Effector memory CD8-positive, alpha-beta T cell (primary cell): ENCODE data around the gene SNAI3.
A peak's percentile ranks its signal among the peaks of the same experiment; 100 is the strongest.

Source experiments
- ATAC-seq: fragments of 150-1000 bp; cut with Tn5 transposase; replicated peaks from 2 replicates; pipeline ENCODE4 v1.10.0; 2021; ENCODE audit warnings: mild to moderate bottlenecking, moderate library complexity
- DNase-seq, 3 experiments: peaks; one replicate each; pipeline ENCODE4 v3.0.0; 2021
- H3K27ac Mint-ChIP-seq, 2 donors: one replicate each; pipeline ENCODE4 v1.8.0; 2022; ENCODE audit warnings: mild to moderate bottlenecking in 2 of 2, mixed read lengths in 2 of 2, moderate library complexity in 2 of 2
- H3K27me3 Mint-ChIP-seq, 2 donors: one replicate each; pipeline ENCODE4 v1.8.0; 2022; ENCODE audit warnings: mixed read lengths in 2 of 2
- H3K36me3 Mint-ChIP-seq: one replicate; pipeline ENCODE4 v1.8.0; 2022; ENCODE audit warnings: mild to moderate bottlenecking, moderate library complexity, mixed read lengths; ENCODE audit not compliant: insufficient read depth
- H3K4me1 Mint-ChIP-seq, 2 donors: one replicate each; pipeline ENCODE4 v1.8.0; 2022; ENCODE audit warnings: low read depth in 2 of 2, mixed read lengths in 2 of 2
- H3K4me3 Mint-ChIP-seq, 2 donors: one replicate each; pipeline ENCODE4 v1.8.0; 2022; ENCODE audit warnings: mild to moderate bottlenecking in 2 of 2, mixed read lengths in 2 of 2, moderate library complexity in 2 of 2
- H3K9me3 Mint-ChIP-seq, 2 donors: one replicate each; pipeline ENCODE4 v1.8.0; 2022; ENCODE audit warnings: mixed read lengths in 2 of 2

Gene SNAI3

GRCh38 chr16:88696441-88696840 lies 10.1 kb upstream of the SNAI3 start:
- no peaks in the 10 kb centered on the region for H3K27me3 Mint-ChIP-seq
- peaks cover 0 to 43% of the 10 kb centered on the region in 2 donors for H3K4me1 Mint-ChIP-seq
- H3K4me3 Mint-ChIP-seq = no peak overlapping the region
- DNase-seq = no peak
- peak overlapping the region in 1 of 2 donors; percentile 76 for H3K27ac Mint-ChIP-seq
- ATAC-seq = no peak
- no peaks in the 10 kb centered on the region for H3K9me3 Mint-ChIP-seq
- H3K36me3 Mint-ChIP-seq = peaks cover 81% of the 10 kb centered on the region

- H3K4me3 Mint-ChIP-seq = no peak overlapping the region
- peaks cover 3 to 43% of the 10 kb centered on the region in 2 donors for H3K4me1 Mint-ChIP-seq
- peaks cover 74% of the 10 kb centered on the region for H3K36me3 Mint-ChIP-seq
- H3K9me3 Mint-ChIP-seq = no peaks in the 10 kb centered on the region
- DNase-seq = no peak
- no peaks in the 10 kb centered on the region for H3K27me3 Mint-ChIP-seq
- H3K27ac Mint-ChIP-seq = peak overlapping the region in 1 of 2 donors; percentile 90
- ATAC-seq = no peak
Measured at GRCh38 chr16:88695753-88696152, 9.4 kb upstream of the SNAI3 start.

GRCh38 chr16:88695218-88695617 lies 8.9 kb upstream of the SNAI3 start:
- peaks cover 7 to 46% of the 10 kb centered on the region in 2 donors for H3K4me1 Mint-ChIP-seq

GRCh38 chr16:88694221-88695087 lies 8.1 kb upstream of the SNAI3 start:
- H3K4me1 Mint-ChIP-seq = peaks cover 7 to 38% of the 10 kb centered on the region in 2 donors
- peak overlapping the region in 1 of 2 donors; percentile 90 for H3K27ac Mint-ChIP-seq
- H3K9me3 Mint-ChIP-seq = no peaks in the 10 kb centered on the region
- ATAC-seq (no peak), DNase-seq (no peak)
- no peaks in the 10 kb centered on the region for H3K27me3 Mint-ChIP-seq
- H3K4me3 Mint-ChIP-seq = peak overlapping the region in 1 of 2 donors; percentile 14
- peaks cover 64% of the 10 kb centered on the region for H3K36me3 Mint-ChIP-seq

More at GRCh38 chr16:88695218-88695617, 8.9 kb upstream of the SNAI3 start:
- Mint-ChIP-seq H3K9me3 (no peaks in the 10 kb centered on the region), H3K27ac (peak overlapping the region in 1 of 2 donors; percentile 90), H3K4me3 (no peak overlapping the region), H3K27me3 (no peaks in the 10 kb centered on the region), H3K36me3 (peaks cover 69% of the 10 kb centered on the region)
- ATAC-seq (no peak), DNase-seq (no peak)

- peaks cover 57% of the 10 kb centered on the region for H3K36me3 Mint-ChIP-seq
- peak overlapping the region in 1 of 2 donors; percentile 14 for H3K4me3 Mint-ChIP-seq
- no peaks in the 10 kb centered on the region for H3K9me3 Mint-ChIP-seq
- ATAC-seq = no peak
- H3K4me1 Mint-ChIP-seq = peaks cover 7 to 37% of the 10 kb centered on the region in 2 donors
- no peak for DNase-seq
- H3K27ac Mint-ChIP-seq = peak overlapping the region in 1 of 2 donors; percentile 90
- H3K27me3 Mint-ChIP-seq = no peaks in the 10 kb centered on the region
Measured at GRCh38 chr16:88693420-88694177, 7.3 kb upstream of the SNAI3 start.

- Mint-ChIP-seq H3K27ac (peak overlapping the region in 1 of 2 donors; percentile 38), H3K27me3 (no peaks in the 10 kb centered on the region), H3K4me3 (peak overlapping the region in 1 of 2 donors; percentile 64), H3K9me3 (no peaks in the 10 kb centered on the region), H3K36me3 (peaks cover 57% of the 10 kb centered on the region), H3K4me1 (peaks cover 7 to 35% of the 10 kb centered on the region in 2 donors)
- DNase-seq = no peak
- peak; percentile 41 for ATAC-seq
Measured at GRCh38 chr16:88692861-88693260, 6.6 kb upstream of the SNAI3 start.

- Mint-ChIP-seq H3K36me3 (peaks cover 54% of the 10 kb centered on the region), H3K4me3 (peak overlapping the region; percentile 38 to 64), H3K27me3 (no peaks in the 10 kb centered on the region), H3K4me1 (peaks cover 7 to 32% of the 10 kb centered on the region in 2 donors), H3K9me3 (no peaks in the 10 kb centered on the region), H3K27ac (peak overlapping the region in 1 of 2 donors; percentile 38)
- ATAC-seq (peak; percentile 48), DNase-seq (no peak)
Measured at GRCh38 chr16:88691924-88692560, 5.7 kb upstream of the SNAI3 start.

GRCh38 chr16:88691129-88691813 lies 5.0 kb upstream of the SNAI3 start:
- DNase-seq (no peak), ATAC-seq (no peak)
- H3K4me3 Mint-ChIP-seq = peak overlapping the region; percentile 38 to 64
- no peak overlapping the region for H3K27ac Mint-ChIP-seq
- no peaks in the 10 kb centered on the region for H3K9me3 Mint-ChIP-seq
- peaks cover 50% of the 10 kb centered on the region for H3K36me3 Mint-ChIP-seq
- H3K27me3 Mint-ChIP-seq = no peaks in the 10 kb centered on the region
- peaks cover 7 to 32% of the 10 kb centered on the region in 2 donors for H3K4me1 Mint-ChIP-seq

GRCh38 chr16:88690341-88691128 lies 4.2 kb upstream of the SNAI3 start:
- DNase-seq (no peak), ATAC-seq (no peak)
- H3K4me3 Mint-ChIP-seq = peak overlapping the region in 1 of 2 donors; percentile 62
- peaks cover 7 to 32% of the 10 kb centered on the region in 2 donors for H3K4me1 Mint-ChIP-seq
- no peaks in the 10 kb centered on the region for H3K9me3 Mint-ChIP-seq
- peaks cover 49% of the 10 kb centered on the region for H3K36me3 Mint-ChIP-seq
- peak overlapping the region in 1 of 2 donors; percentile 35 for H3K27ac Mint-ChIP-seq
- H3K27me3 Mint-ChIP-seq = no peaks in the 10 kb centered on the region

- no peaks in the 10 kb centered on the region for H3K9me3 Mint-ChIP-seq
- peaks cover 32% of the 10 kb centered on the region for H3K36me3 Mint-ChIP-seq
- peaks cover 7 to 31% of the 10 kb centered on the region in 2 donors for H3K4me1 Mint-ChIP-seq
- no peaks in the 10 kb centered on the region for H3K27me3 Mint-ChIP-seq
- no peak overlapping the region for H3K27ac Mint-ChIP-seq
- DNase-seq (no peak), ATAC-seq (no peak)
- H3K4me3 Mint-ChIP-seq = peak overlapping the region in 1 of 2 donors; percentile 14
Measured at GRCh38 chr16:88688013-88688778, 1.9 kb upstream of the SNAI3 start.

GRCh38 chr16:88687676-88688012 lies 1.3 kb upstream of the SNAI3 start:
- ATAC-seq (no peak), DNase-seq (no peak)
- peaks cover 7 to 29% of the 10 kb centered on the region in 2 donors for H3K4me1 Mint-ChIP-seq
- H3K4me3 Mint-ChIP-seq = peak overlapping the region in 1 of 2 donors; percentile 14
- H3K27ac Mint-ChIP-seq = no peak overlapping the region
- no peaks in the 10 kb centered on the region for H3K9me3 Mint-ChIP-seq
- no peaks in the 10 kb centered on the region for H3K27me3 Mint-ChIP-seq
- peaks cover 34% of the 10 kb centered on the region for H3K36me3 Mint-ChIP-seq

- peak overlapping the region in 1 of 2 donors; percentile 82 for H3K4me3 Mint-ChIP-seq
- ATAC-seq (no peak), DNase-seq (no peak)
- no peaks in the 10 kb centered on the region for H3K9me3 Mint-ChIP-seq
- H3K4me1 Mint-ChIP-seq = peaks cover 11 to 28% of the 10 kb centered on the region in 2 donors
- peak overlapping the region in 1 of 2 donors; percentile 26 for H3K27ac Mint-ChIP-seq
- H3K27me3 Mint-ChIP-seq = no peaks in the 10 kb centered on the region
- peaks cover 30% of the 10 kb centered on the region for H3K36me3 Mint-ChIP-seq
Measured at GRCh38 chr16:88687254-88687576, 908 bp upstream of the SNAI3 start.
